ENCODE measurements around the gene CNNM1. TPM values are rescaled to one million over a fixed set of nuclear protein-coding genes. Genes with fewer than 3 reads are reported as not detected.

Gene CNNM1
- total and polyA plus RNA-seq, 3 experiments from 2014 or later = 0.11 to 0.16 TPM; not detected in 1

DNA sequence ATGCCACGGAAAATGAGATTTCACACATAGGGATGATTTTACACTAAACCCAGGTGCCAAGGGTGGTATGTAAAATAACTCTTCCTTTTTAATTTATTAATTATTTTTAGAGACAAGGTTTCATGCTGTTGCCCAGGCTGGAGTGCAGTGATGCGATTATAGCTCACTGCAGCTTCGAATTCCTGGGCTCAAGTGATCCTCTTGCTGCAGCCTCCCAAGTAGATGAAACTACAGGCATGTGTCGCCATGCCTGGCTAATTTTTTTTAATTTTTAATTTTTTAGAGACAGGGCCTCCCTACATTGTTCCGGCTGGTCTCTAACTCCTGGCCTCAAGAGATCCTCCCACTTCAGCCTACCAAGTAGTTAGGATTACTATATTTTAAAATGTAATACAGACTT is 2.3 kb upstream of the CNNM1 start:
- H3K27ac Mint-ChIP-seq = no peak overlapping the region
- H3K27me3 Mint-ChIP-seq = peaks cover 25 to 52% of the 10 kb centered on the region in 2 donors
- H3K4me3 ChIP-seq (ENCODE audit: low read length) = no peak overlapping the region
- no peaks in the 10 kb centered on the region for H3K9me3 ChIP-seq (ENCODE audit: low read length)
- no peaks in the 10 kb centered on the region for H3K36me3 ChIP-seq (ENCODE audit: insufficient read depth, low read length)
- H3K27ac ChIP-seq (ENCODE audit: low read depth, low read length) = no peak overlapping the region
- no peaks in the 10 kb centered on the region for H3K4me1 ChIP-seq (ENCODE audit: insufficient read depth, low read length)
- no peaks in the 10 kb centered on the region for H3K36me3 Mint-ChIP-seq
- no peak overlapping the region for H3K4me3 Mint-ChIP-seq
- CTCF ChIA-PET = no interaction called here
- POLR2A ChIA-PET = no interaction called here
- H3K4me1 Mint-ChIP-seq = peaks cover 9 to 15% (median 10%) of the 10 kb centered on the region in 3 donors
- no peak for DNase-seq
- peaks cover 0 to 3% (median 2%) of the 10 kb centered on the region in 5 donors for H3K9me3 Mint-ChIP-seq
- no peaks in the 10 kb centered on the region for H3K27me3 ChIP-seq (ENCODE audit: insufficient read depth, low read length, poor library complexity, severe bottlenecking)

GRCh38 chr10:99328579-99329303 is 415 bp upstream of the CNNM1 start:
- H3K4me3 Mint-ChIP-seq = peak overlapping the region in 5 of 7 donors; percentile 35 to 66 (median 42)

DNA sequence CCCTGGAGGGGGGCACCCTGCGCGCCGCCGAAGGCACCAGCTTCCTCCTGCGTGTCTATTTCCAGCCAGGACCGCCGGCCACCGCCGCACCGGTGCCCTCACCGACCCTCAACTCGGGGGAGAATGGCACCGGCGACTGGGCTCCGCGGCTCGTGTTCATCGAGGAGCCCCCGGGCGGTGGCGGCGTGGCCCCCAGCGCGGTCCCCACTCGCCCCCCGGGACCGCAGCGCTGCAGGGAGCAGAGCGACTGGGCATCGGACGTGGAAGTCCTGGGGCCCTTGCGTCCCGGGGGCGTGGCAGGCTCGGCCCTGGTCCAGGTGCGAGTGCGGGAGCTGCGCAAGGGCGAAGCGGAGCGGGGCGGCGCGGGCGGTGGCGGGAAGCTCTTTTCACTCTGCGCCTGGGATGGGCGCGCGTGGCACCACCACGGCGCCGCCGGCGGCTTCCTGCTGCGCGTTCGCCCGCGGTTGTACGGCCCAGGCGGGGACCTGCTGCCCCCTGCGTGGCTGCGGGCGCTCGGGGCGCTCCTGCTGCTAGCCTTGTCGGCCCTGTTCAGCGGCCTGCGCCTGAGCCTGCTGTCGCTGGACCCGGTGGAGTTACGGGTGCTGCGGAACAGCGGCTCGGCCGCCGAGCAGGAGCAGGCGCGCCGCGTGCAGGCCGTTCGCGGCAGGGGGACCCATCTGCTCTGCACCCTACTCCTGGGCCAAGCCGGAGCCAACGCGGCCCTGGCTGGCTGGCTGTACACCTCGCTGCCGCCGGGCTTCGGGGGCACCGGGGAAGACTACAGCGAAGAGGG is 594 bp downstream of the CNNM1 start:
- peaks cover 9 to 15% (median 10%) of the 10 kb centered on the region in 3 donors for H3K4me1 Mint-ChIP-seq
- CTCF ChIA-PET = interaction anchor here (1.0 kb wide), 1 partner anchor 10 kb away, joined by 3 read pairs; no protein-coding TSS in a partner anchor
- H3K4me3 Mint-ChIP-seq = peak overlapping the region in 3 of 7 donors; percentile 25 to 51 (median 27)
- no peak overlapping the region for H3K27ac Mint-ChIP-seq
- Histone ChIP-seq H3K9me3 (ENCODE audit: low read length) (no peaks in the 10 kb centered on the region), H3K4me1 (ENCODE audit: insufficient read depth, low read length) (no peaks in the 10 kb centered on the region), H3K4me3 (ENCODE audit: low read length) (no peak overlapping the region), H3K36me3 (ENCODE audit: insufficient read depth, low read length) (no peaks in the 10 kb centered on the region), H3K27me3 (ENCODE audit: insufficient read depth, low read length, poor library complexity, severe bottlenecking) (no peaks in the 10 kb centered on the region), H3K27ac (ENCODE audit: low read depth, low read length) (no peak overlapping the region)
- peaks cover 0 to 3% (median 0%) of the 10 kb centered on the region in 5 donors for H3K9me3 Mint-ChIP-seq
- H3K27me3 Mint-ChIP-seq = peaks cover 25 to 63% of the 10 kb centered on the region in 2 donors
- DNase-seq = no peak
- POLR2A ChIA-PET = no interaction called here
- H3K36me3 Mint-ChIP-seq = no peaks in the 10 kb centered on the region

More at GRCh38 chr10:99328579-99329303, 415 bp upstream of the CNNM1 start:
- H3K27me3 Mint-ChIP-seq = peaks cover 25 to 62% of the 10 kb centered on the region in 2 donors
- no peaks in the 10 kb centered on the region for H3K9me3 ChIP-seq (ENCODE audit: low read length)
- no peaks in the 10 kb centered on the region for H3K36me3 Mint-ChIP-seq
- no peak for DNase-seq
- POLR2A ChIA-PET = no interaction called here
- H3K27ac Mint-ChIP-seq = no peak overlapping the region
- peaks cover 9 to 15% (median 10%) of the 10 kb centered on the region in 3 donors for H3K4me1 Mint-ChIP-seq
- no peaks in the 10 kb centered on the region for H3K4me1 ChIP-seq (ENCODE audit: insufficient read depth, low read length)
- no peak overlapping the region for H3K4me3 ChIP-seq (ENCODE audit: low read length)
- no peak overlapping the region for H3K27ac ChIP-seq (ENCODE audit: low read depth, low read length)
- no peaks in the 10 kb centered on the region for H3K36me3 ChIP-seq (ENCODE audit: insufficient read depth, low read length)
- CTCF ChIA-PET = interaction anchor here (1.0 kb wide), 1 partner anchor 9 kb away, joined by 3 read pairs; no protein-coding TSS in a partner anchor
- peaks cover 0 to 3% (median 0%) of the 10 kb centered on the region in 5 donors for H3K9me3 Mint-ChIP-seq
- H3K27me3 ChIP-seq (ENCODE audit: insufficient read depth, low read length, poor library complexity, severe bottlenecking) = no peaks in the 10 kb centered on the region

DNA sequence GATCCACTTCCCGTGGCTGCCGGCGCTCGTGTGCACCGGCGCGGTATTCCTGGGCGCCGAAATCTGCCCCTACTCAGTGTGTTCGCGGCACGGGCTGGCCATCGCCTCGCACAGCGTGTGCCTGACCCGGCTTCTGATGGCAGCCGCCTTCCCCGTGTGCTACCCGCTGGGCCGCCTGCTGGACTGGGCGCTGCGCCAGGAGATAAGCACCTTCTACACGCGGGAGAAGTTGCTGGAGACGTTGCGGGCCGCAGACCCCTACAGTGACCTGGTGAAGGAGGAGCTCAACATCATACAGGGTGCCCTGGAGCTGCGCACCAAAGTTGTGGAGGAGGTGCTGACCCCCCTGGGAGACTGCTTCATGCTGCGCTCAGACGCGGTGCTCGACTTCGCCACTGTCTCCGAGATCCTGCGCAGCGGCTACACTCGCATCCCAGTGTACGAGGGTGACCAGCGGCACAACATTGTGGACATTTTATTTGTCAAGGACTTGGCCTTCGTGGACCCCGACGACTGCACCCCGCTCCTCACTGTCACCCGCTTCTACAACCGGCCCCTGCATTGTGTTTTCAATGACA is 1.3 kb downstream of the CNNM1 start:
- DNase-seq = no peak
- peak overlapping the region in 6 of 7 donors; percentile 13 to 81 (median 51) for H3K4me3 Mint-ChIP-seq
- H3K36me3 ChIP-seq (ENCODE audit: insufficient read depth, low read length) = no peaks in the 10 kb centered on the region
- ChIA-PET CTCF (no interaction called here), POLR2A (no interaction called here)
- peaks cover 21 to 66% of the 10 kb centered on the region in 2 donors for H3K27me3 Mint-ChIP-seq
- no peaks in the 10 kb centered on the region for H3K27me3 ChIP-seq (ENCODE audit: insufficient read depth, low read length, poor library complexity, severe bottlenecking)
- H3K4me3 ChIP-seq (ENCODE audit: low read length) = no peak overlapping the region
- H3K9me3 Mint-ChIP-seq = peaks cover 0 to 3% (median 0%) of the 10 kb centered on the region in 5 donors
- H3K4me1 Mint-ChIP-seq = peaks cover 9 to 15% (median 10%) of the 10 kb centered on the region in 3 donors
- H3K36me3 Mint-ChIP-seq = no peaks in the 10 kb centered on the region
- H3K27ac ChIP-seq (ENCODE audit: low read depth, low read length) = no peak overlapping the region
- H3K4me1 ChIP-seq (ENCODE audit: insufficient read depth, low read length) = no peaks in the 10 kb centered on the region
- no peak overlapping the region for H3K27ac Mint-ChIP-seq
- H3K9me3 ChIP-seq (ENCODE audit: low read length) = no peaks in the 10 kb centered on the region

GRCh38 chr10:99331207-99331803 is 2.1 kb downstream of the CNNM1 start:
- Histone ChIP-seq H3K36me3 (ENCODE audit: insufficient read depth, low read length) (no peaks in the 10 kb centered on the region), H3K4me1 (ENCODE audit: insufficient read depth, low read length) (no peaks in the 10 kb centered on the region), H3K4me3 (ENCODE audit: low read length) (no peak overlapping the region), H3K9me3 (ENCODE audit: low read length) (no peaks in the 10 kb centered on the region), H3K27me3 (ENCODE audit: insufficient read depth, low read length, poor library complexity, severe bottlenecking) (no peaks in the 10 kb centered on the region), H3K27ac (ENCODE audit: low read depth, low read length) (no peak overlapping the region)
- Mint-ChIP-seq H3K4me3 (peak overlapping the region in 4 of 7 donors; percentile 13 to 52 (median 40)), H3K27ac (no peak overlapping the region), H3K27me3 (peaks cover 19 to 62% of the 10 kb centered on the region in 2 donors), H3K4me1 (peaks cover 9 to 15% (median 10%) of the 10 kb centered on the region in 3 donors), H3K9me3 (peaks cover 0 to 3% (median 0%) of the 10 kb centered on the region in 5 donors), H3K36me3 (no peaks in the 10 kb centered on the region)
- ChIA-PET CTCF (no interaction called here), POLR2A (no interaction called here)
- no peak for DNase-seq

GRCh38 chr10:99337311-99337811 is 8.2 kb downstream of the CNNM1 start:
- H3K4me3 Mint-ChIP-seq = no peak overlapping the region
- no peaks in the 10 kb centered on the region for H3K27me3 ChIP-seq (ENCODE audit: insufficient read depth, low read length, poor library complexity, severe bottlenecking)
- ChIA-PET CTCF (no interaction called here), POLR2A (no interaction called here)
- H3K36me3 ChIP-seq (ENCODE audit: insufficient read depth, low read length) = no peaks in the 10 kb centered on the region
- H3K4me1 Mint-ChIP-seq = no peaks in the 10 kb centered on the region
- no peaks in the 10 kb centered on the region for H3K4me1 ChIP-seq (ENCODE audit: insufficient read depth, low read length)
- no peaks in the 10 kb centered on the region for H3K9me3 ChIP-seq (ENCODE audit: low read length)
- H3K27ac ChIP-seq (ENCODE audit: low read depth, low read length) = no peak overlapping the region
- H3K27ac Mint-ChIP-seq = no peak overlapping the region
- H3K4me3 ChIP-seq (ENCODE audit: low read length) = no peak overlapping the region
- peaks cover 8 to 36% of the 10 kb centered on the region in 2 donors for H3K27me3 Mint-ChIP-seq
- H3K36me3 Mint-ChIP-seq = no peaks in the 10 kb centered on the region
- no peaks in the 10 kb centered on the region for H3K9me3 Mint-ChIP-seq
- DNase-seq = no peak

- no peak overlapping the region for H3K4me3 ChIP-seq (ENCODE audit: low read length)
- H3K4me1 ChIP-seq (ENCODE audit: insufficient read depth, low read length) = no peaks in the 10 kb centered on the region
- Mint-ChIP-seq H3K27me3 (peaks cover 8 to 34% of the 10 kb centered on the region in 2 donors), H3K9me3 (no peaks in the 10 kb centered on the region), H3K36me3 (no peaks in the 10 kb centered on the region), H3K4me3 (no peak overlapping the region), H3K27ac (no peak overlapping the region), H3K4me1 (no peaks in the 10 kb centered on the region)
- ChIA-PET POLR2A (no interaction called here), CTCF (no interaction called here)
- H3K27ac ChIP-seq (ENCODE audit: low read depth, low read length) = no peak overlapping the region
- H3K36me3 ChIP-seq (ENCODE audit: insufficient read depth, low read length) = no peaks in the 10 kb centered on the region
- H3K27me3 ChIP-seq (ENCODE audit: insufficient read depth, low read length, poor library complexity, severe bottlenecking) = no peaks in the 10 kb centered on the region
- no peaks in the 10 kb centered on the region for H3K9me3 ChIP-seq (ENCODE audit: low read length)
- DNase-seq = no peak
These were observed 8.7 kb downstream of the CNNM1 start for GRCh38 chr10:99337901-99338300.

Data from CD8-positive, alpha-beta memory T cell (primary cell).